BLaER1 treated with 17β-estradiol and CSF1 and Interleukin-3, amounts not matched to agents 10 nM and 100 nM (cell line): Measurements from ENCODE around the gene PIH1D1.

ENCODE experiments used
- H3K27ac ChIP-seq, 11 experiments: shearing (Covaris generic); formaldehyde crosslinking; 2 replicates each; pipeline ENCODE4 v1.8.1; 2022
- H3K27me3 ChIP-seq, 11 experiments: shearing (Covaris generic); formaldehyde crosslinking; 2 replicates each; pipeline ENCODE4 v1.8.1; 2022
- H3K36me3 ChIP-seq, 11 experiments: shearing (Covaris generic); formaldehyde crosslinking; 2 replicates each; pipeline ENCODE4 v1.8.1; 2022
- H3K4me1 ChIP-seq, 10 experiments: shearing (Covaris generic); formaldehyde crosslinking; 2 replicates each; pipeline ENCODE4 v1.8.1; 2022
- H3K4me2 ChIP-seq, 11 experiments: shearing (Covaris generic); formaldehyde crosslinking; 2 replicates each; pipeline ENCODE4 v1.8.1; 2022
- H3K4me3 ChIP-seq, 10 experiments: shearing (Covaris generic); formaldehyde crosslinking; 2 replicates each; pipeline ENCODE4 v1.8.1; 2022
- H3K9ac ChIP-seq, 11 experiments: shearing (Covaris generic); formaldehyde crosslinking; 2 replicates each; pipeline ENCODE4 v1.8.1; 2022
- H3K9me3 ChIP-seq, 11 experiments: shearing (Covaris generic); formaldehyde crosslinking; replicated peaks in 1 of 11; 2 replicates each; pipeline ENCODE4 v1.8.1; 2022
- H4K20me1 ChIP-seq, 11 experiments: shearing (Covaris generic); formaldehyde crosslinking; 2 replicates each; pipeline ENCODE4 v1.8.1; 2022
- Cebpa-rat ChIP-seq, 11 experiments: shearing (Covaris generic); IDR thresholded peaks; 2 replicates each; pipeline ENCODE4 v1.8.1; 2022

The PIH1D1 gene

GRCh38 chr19:49396738-49397505 lies 54.7 kb downstream of the PIH1D1 start:
- no peak for TF ChIP-seq Cebpa-rat (IDR thresholded peaks at IDR 0.05)

More at GRCh38 chr19:49396738-49397505, 54.7 kb downstream of the PIH1D1 start:
- peak overlapping the region in 9 of 11 experiments; percentile 39 to 70 (median 49); a peak in 15 of 22 replicates for H3K4me2 ChIP-seq
- H3K36me3 ChIP-seq, result no peaks in the 10 kb centered on the region
- H3K9me3 ChIP-seq, result no peaks in the 10 kb centered on the region
- no peaks in the 10 kb centered on the region for H4K20me1 ChIP-seq
- peaks cover 0 to 12% (median 4%) of the 10 kb centered on the region in 11 experiments; a peak in 8 of 22 replicates for H3K27me3 ChIP-seq
- no peak overlapping the region for H3K27ac ChIP-seq
- no peak overlapping the region for H3K4me3 ChIP-seq
- peaks cover 0 to 68% (median 44%) of the 10 kb centered on the region in 10 experiments; a peak in 16 of 20 replicates for H3K4me1 ChIP-seq
- no peak overlapping the region for H3K9ac ChIP-seq
